ENCODE measurements around the gene DIPK1A.

- no peak for TF ChIP-seq POLR2A (IDR thresholded peaks at IDR 0.05; ENCODE audit: low read depth, low read length)
- TF ChIP-seq TAF1 (IDR thresholded peaks at IDR 0.05; ENCODE audit: borderline replicate concordance, low read depth, low read length): no peak
- TF ChIP-seq POLR2AphosphoS5 (IDR thresholded peaks at IDR 0.05; ENCODE audit: low read depth, low read length): no peak
Measured at GRCh38 chr1:92839442-92839841, 121.8 kb downstream of the DIPK1A start.
